ENCODE measurements around the gene ZNF124. TPM values are rescaled to one million over a fixed set of nuclear protein-coding genes. Genes with fewer than 3 reads are reported as not detected.

Gene ZNF124
- polyA plus RNA-seq, 2 of the 4 experiments (the other 2 are of a cell fraction): 4.4 to 6.4 TPM

DNA sequence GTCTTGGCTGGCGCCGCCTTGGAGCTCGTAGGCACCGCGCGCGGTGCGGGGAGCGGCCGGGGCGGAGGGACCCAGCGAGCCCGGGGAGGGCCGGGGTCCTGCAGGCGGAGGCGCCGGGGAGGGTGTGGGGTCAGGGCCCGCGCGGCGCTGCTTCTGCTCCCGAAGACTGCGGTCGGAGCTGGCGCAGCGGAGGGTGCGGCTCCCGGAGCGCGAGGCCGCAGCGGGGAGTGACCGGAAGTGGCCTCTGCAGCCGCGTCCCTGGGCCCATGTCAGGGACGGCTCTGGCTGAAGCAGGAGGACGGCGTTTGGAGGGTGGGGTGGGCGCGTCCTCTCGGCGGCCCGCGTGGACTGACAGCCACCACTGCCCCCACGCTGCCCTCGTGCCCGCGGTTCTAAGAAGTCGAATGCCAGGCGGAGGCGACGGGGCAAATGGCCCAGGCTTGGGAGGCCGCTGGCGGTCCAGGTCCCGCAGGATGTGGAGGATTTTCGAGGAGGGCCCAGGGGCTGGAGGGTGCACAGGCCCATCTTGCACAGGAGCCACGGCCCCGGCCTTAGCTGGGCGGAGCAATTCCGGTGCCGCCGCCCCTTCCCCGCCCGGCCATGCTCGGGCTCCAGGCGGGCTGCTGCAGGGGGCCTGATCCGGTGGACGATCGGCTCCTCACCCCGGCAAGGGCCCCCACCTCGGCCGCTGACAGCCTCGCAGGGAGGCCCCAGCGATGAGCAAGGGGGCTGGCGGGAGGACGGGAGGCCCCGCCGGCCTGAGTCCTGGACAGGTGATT is 59.9 kb downstream of the ZNF124 start:
- TF ChIP-seq RNF2 (IDR thresholded peaks at IDR 0.05; ENCODE audit: borderline replicate concordance, low read depth) (no peak), EHMT2 (IDR thresholded peaks at IDR 0.05; ENCODE audit: low read depth) (no peak), HEYL (CRISPR knock-in tag; IDR thresholded peaks at IDR 0.05) (no peak), ESRRA (IDR thresholded peaks at IDR 0.05; ENCODE audit: borderline replicate concordance, low read length) (no peak), JUN (IDR thresholded peaks at IDR 0.05) (no peak), ZFP36 (IDR thresholded peaks at IDR 0.05; ENCODE audit: borderline replicate concordance, partially characterized antibody) (no peak), FOSB (CRISPR knock-in tag; IDR thresholded peaks at IDR 0.05) (no peak), PHF8 (IDR thresholded peaks at IDR 0.05; ENCODE audit: borderline replicate concordance, low read depth) (peak; percentile 46; the same call in 1 of the 2 replicates), ZSCAN20 (CRISPR knock-in tag; IDR thresholded peaks at IDR 0.05) (no peak), CEBPB (IDR thresholded peaks at IDR 0.05) (no peak), TFCP2L1 (CRISPR knock-in tag; IDR thresholded peaks at IDR 0.05) (no peak), MAFK (IDR thresholded peaks at IDR 0.05; ENCODE audit: partially characterized antibody) (no peak), RAD21 (conservative IDR thresholded peaks at IDR 0.05 in 1 of 2, IDR thresholded peaks at IDR 0.05 in 1 of 2) (no peak), NFE2L2 (conservative IDR thresholded peaks at IDR 0.05; ENCODE audit: low read length) (no peak), CHD4 (IDR thresholded peaks at IDR 0.05; ENCODE audit: borderline replicate concordance) (no peak), CBX2 (IDR thresholded peaks at IDR 0.05; ENCODE audit: borderline replicate concordance, low read depth) (no peak), POLR2A (IDR thresholded peaks at IDR 0.05; ENCODE audit: low read length) (0 out of 2 replicates have a peak, but pooled peaks have one; percentile 5), HOXB5 (CRISPR knock-in tag; IDR thresholded peaks at IDR 0.05) (no peak), TP53 (CRISPR knock-in tag; IDR thresholded peaks at IDR 0.05) (no peak)
- TF ChIP-seq, protein P1, sequence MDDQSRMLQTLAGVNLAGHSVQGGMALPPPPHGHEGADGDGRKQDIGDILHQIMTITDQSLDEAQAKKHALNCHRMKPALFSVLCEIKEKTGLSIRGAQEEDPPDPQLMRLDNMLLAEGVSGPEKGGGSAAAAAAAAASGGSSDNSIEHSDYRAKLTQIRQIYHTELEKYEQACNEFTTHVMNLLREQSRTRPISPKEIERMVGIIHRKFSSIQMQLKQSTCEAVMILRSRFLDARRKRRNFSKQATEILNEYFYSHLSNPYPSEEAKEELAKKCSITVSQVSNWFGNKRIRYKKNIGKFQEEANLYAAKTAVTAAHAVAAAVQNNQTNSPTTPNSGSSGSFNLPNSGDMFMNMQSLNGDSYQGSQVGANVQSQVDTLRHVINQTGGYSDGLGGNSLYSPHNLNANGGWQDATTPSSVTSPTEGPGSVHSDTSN (IDR thresholded peaks at IDR 0.05): no peak
- TF ChIP-seq, protein P2, sequence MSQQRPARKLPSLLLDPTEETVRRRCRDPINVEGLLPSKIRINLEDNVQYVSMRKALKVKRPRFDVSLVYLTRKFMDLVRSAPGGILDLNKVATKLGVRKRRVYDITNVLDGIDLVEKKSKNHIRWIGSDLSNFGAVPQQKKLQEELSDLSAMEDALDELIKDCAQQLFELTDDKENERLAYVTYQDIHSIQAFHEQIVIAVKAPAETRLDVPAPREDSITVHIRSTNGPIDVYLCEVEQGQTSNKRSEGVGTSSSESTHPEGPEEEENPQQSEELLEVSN (IDR thresholded peaks at IDR 0.05; ENCODE audit: borderline replicate concordance, low read depth): peak; percentile 81; the same call in 1 of the 2 replicates
- TF ChIP-seq, protein P3, sequence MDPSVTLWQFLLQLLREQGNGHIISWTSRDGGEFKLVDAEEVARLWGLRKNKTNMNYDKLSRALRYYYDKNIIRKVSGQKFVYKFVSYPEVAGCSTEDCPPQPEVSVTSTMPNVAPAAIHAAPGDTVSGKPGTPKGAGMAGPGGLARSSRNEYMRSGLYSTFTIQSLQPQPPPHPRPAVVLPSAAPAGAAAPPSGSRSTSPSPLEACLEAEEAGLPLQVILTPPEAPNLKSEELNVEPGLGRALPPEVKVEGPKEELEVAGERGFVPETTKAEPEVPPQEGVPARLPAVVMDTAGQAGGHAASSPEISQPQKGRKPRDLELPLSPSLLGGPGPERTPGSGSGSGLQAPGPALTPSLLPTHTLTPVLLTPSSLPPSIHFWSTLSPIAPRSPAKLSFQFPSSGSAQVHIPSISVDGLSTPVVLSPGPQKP (IDR thresholded peaks at IDR 0.05; ENCODE audit: low read depth, low read length): no peak
- TF ChIP-seq, protein P4, sequence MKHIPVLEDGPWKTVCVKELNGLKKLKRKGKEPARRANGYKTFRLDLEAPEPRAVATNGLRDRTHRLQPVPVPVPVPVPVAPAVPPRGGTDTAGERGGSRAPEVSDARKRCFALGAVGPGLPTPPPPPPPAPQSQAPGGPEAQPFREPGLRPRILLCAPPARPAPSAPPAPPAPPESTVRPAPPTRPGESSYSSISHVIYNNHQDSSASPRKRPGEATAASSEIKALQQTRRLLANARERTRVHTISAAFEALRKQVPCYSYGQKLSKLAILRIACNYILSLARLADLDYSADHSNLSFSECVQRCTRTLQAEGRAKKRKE (CRISPR knock-in tag; IDR thresholded peaks at IDR 0.05; ENCODE audit: low read depth): no peak
- TF ChIP-seq, protein P5, sequence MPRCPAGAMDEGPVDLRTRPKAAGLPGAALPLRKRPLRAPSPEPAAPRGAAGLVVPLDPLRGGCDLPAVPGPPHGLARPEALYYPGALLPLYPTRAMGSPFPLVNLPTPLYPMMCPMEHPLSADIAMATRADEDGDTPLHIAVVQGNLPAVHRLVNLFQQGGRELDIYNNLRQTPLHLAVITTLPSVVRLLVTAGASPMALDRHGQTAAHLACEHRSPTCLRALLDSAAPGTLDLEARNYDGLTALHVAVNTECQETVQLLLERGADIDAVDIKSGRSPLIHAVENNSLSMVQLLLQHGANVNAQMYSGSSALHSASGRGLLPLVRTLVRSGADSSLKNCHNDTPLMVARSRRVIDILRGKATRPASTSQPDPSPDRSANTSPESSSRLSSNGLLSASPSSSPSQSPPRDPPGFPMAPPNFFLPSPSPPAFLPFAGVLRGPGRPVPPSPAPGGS (IDR thresholded peaks at IDR 0.05): no peak
- TF ChIP-seq, protein P6, sequence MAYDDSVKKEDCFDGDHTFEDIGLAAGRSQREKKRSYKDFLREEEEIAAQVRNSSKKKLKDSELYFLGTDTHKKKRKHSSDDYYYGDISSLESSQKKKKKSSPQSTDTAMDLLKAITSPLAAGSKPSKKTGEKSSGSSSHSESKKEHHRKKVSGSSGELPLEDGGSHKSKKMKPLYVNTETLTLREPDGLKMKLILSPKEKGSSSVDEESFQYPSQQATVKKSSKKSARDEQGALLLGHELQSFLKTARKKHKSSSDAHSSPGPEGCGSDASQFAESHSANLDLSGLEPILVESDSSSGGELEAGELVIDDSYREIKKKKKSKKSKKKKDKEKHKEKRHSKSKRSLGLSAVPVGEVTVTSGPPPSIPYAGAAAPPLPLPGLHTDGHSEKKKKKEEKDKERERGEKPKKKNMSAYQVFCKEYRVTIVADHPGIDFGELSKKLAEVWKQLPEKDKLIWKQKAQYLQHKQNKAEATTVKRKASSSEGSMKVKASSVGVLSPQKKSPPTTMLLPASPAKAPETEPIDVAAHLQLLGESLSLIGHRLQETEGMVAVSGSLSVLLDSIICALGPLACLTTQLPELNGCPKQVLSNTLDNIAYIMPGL (CRISPR knock-in tag; IDR thresholded peaks at IDR 0.05; ENCODE audit: borderline replicate concordance): no peak
- TF ChIP-seq, protein P7, sequence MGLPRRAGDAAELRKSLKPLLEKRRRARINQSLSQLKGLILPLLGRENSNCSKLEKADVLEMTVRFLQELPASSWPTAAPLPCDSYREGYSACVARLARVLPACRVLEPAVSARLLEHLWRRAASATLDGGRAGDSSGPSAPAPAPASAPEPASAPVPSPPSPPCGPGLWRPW (IDR thresholded peaks at IDR 0.05): no peak
- TF ChIP-seq, protein P8, sequence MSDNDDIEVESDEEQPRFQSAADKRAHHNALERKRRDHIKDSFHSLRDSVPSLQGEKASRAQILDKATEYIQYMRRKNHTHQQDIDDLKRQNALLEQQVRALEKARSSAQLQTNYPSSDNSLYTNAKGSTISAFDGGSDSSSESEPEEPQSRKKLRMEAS (IDR thresholded peaks at IDR 0.05): peak; percentile 80
- WGBS (ENCODE audit: missing lambda C conversion rate): 53% methylated on average over 23 of the region's 78 CpGs
- DNase-seq (ENCODE audit: low read depth in 1 of 2, low spot score in 1 of 2): peak; percentile 27 to 42
- Histone ChIP-seq H3K4me3 (peak overlapping the region; percentile 62), H3K4me2 (peak overlapping the region; percentile 96), H3K9me3 (peaks cover 58% of the 10 kb centered on the region), H3K27ac (peak overlapping the region; percentile 74 to 88), H3K4me1 (no peaks in the 10 kb centered on the region)
- ChIA-PET CTCF (interaction anchor here (0.6 kb wide), 1 partner anchor 141 kb away, joined by 3 read pairs; no protein-coding TSS in a partner anchor), POLR2A (interaction anchor here (1.3 kb wide), 1 partner anchor 34 kb away, joined by 5 read pairs; the partner anchor contains the start of gene ZNF670)
- FAIRE-seq: no peak
- ATAC-seq: peak; percentile 90 to 91
